Left lung (tissue), 10 donors: ENCODE results near the gene OMP. TPM values are rescaled to one million over a fixed set of nuclear protein-coding genes. Genes with fewer than 3 reads are reported as not detected.

Experiments used
- ATAC-seq: fragments of 200-7000 bp; cut with Tn5 transposase; one replicate; pipeline ENCODE4 v1.9.1; 2020; ENCODE audit warnings: moderate library complexity
- DNase-seq, 4 donors: peaks; one replicate each; pipeline ENCODE4 v3.0.0-alpha.2; 2013 to 2020
- H3K27ac ChIP-seq, 2 donors: fragments of 200-600 bp; sonication (generic) in 1 of 2; one replicate each; pipeline versions ENCODE4 v1.5.0 to v1.8.0; 2020 to 2021
- H3K27me3 ChIP-seq, 2 donors: fragments of 200-600 bp; sonication (generic) in 1 of 2; one replicate each; pipeline versions ENCODE4 v1.5.0 to v1.8.0; 2020 to 2021
- H3K36me3 ChIP-seq, 2 donors: fragments of 200-600 bp; sonication (generic) in 1 of 2; one replicate each; pipeline versions ENCODE4 v1.5.0 to v1.8.0; 2020 to 2021
- H3K4me1 ChIP-seq, 2 donors: fragments of 200-600 bp; one replicate each; pipeline ENCODE4 v1.8.0; 2021
- H3K4me3 ChIP-seq, 2 donors: fragments of 200-600 bp; sonication (generic) in 1 of 2; one replicate each; pipeline versions ENCODE4 v1.5.0 to v1.8.0; 2020 to 2021; ENCODE audit warnings: mild to moderate bottlenecking in 1 of 2
- H3K9me3 ChIP-seq, 2 donors: fragments of 200-600 bp; sonication (generic) in 1 of 2; one replicate each; pipeline versions ENCODE4 v1.5.0 to v1.8.0; 2020 to 2021
- CTCF ChIP-seq, 2 donors: fragments of 200-600 bp; sonication (generic) in 1 of 2; IDR thresholded peaks; one replicate each; pipeline versions ENCODE4 v1.5.0 to v1.8.0; 2021; ENCODE audit warnings: antibody characterized with exemption in 2 of 2
- intact Hi-C, 2 donors: fragments of 100-400 bp; cut with DNase I; formaldehyde crosslinking; loops; one replicate each; pipeline versions ENCODE4 v1.11.2 to v1.14.2; 2022
- polyA plus RNA-seq, 6 donors: library from polyadenylated mRNA; unstranded; fragments of 120-200 nt; gene quantifications; one replicate each; pipeline ENCODE4 v1.2.1, GENCODE V29; 2013; ENCODE audit not compliant: insufficient read length in 6 of 6
- total RNA-seq, 2 donors: library from RNA; stranded (reverse); fragmentation: NEBNext Ultra II Directional; extraction: Animal tissue kit (Norgen Biotek cat#: 25700); gene quantifications; one replicate each; pipeline ENCODE4 v1.2.1, GENCODE V29; 2021
- donor health status: DM: no; HTN: yes; CAD: no.
- donor health status: DM: no; HTN: no; CAD: no.

OMP gene
- total and polyA plus RNA-seq, 8 donors: 0.34 to 0.46 (median 0.40) TPM; not detected in 4

- Histone ChIP-seq H3K27me3 (peaks cover 7 to 32% of the 10 kb centered on the region in 2 donors), H3K9me3 (no peaks in the 10 kb centered on the region), H3K4me1 (peaks cover 0 to 7% of the 10 kb centered on the region in 2 donors), H3K36me3 (no peaks in the 10 kb centered on the region), H3K4me3 (no peak overlapping the region), H3K27ac (no peak overlapping the region)
- DNase-seq (peak in 1 of 4 donors; percentile 77), ATAC-seq (peak; percentile 95)
- intact Hi-C loops: no loop called here
- no peak for TF ChIP-seq CTCF (IDR thresholded peaks at IDR 0.05)
These were observed 38.4 kb downstream of the OMP start for GRCh38 chr11:77141034-77141433.

- TF ChIP-seq CTCF (IDR thresholded peaks at IDR 0.05): no peak
- Histone ChIP-seq H3K36me3 (no peaks in the 10 kb centered on the region), H3K4me3 (no peak overlapping the region), H3K27me3 (peaks cover 7 to 28% of the 10 kb centered on the region in 2 donors), H3K4me1 (peaks cover 0 to 7% of the 10 kb centered on the region in 2 donors), H3K9me3 (no peaks in the 10 kb centered on the region), H3K27ac (no peak overlapping the region)
- DNase-seq (no peak), ATAC-seq (no peak)
- intact Hi-C loops: no loop called here
These were observed 38.8 kb downstream of the OMP start for GRCh38 chr11:77141475-77141874.

- H3K27me3 ChIP-seq: peaks cover 7 to 27% of the 10 kb centered on the region in 2 donors
- H3K27ac ChIP-seq: no peak overlapping the region
- H3K9me3 ChIP-seq: no peaks in the 10 kb centered on the region
- H3K36me3 ChIP-seq: no peaks in the 10 kb centered on the region
- H3K4me1 ChIP-seq: peaks cover 0 to 7% of the 10 kb centered on the region in 2 donors
- peak in 1 of 4 donors; percentile 51 for DNase-seq
- no peak for TF ChIP-seq CTCF (IDR thresholded peaks at IDR 0.05)
- no peak overlapping the region for H3K4me3 ChIP-seq
- intact Hi-C loops: no loop called here
- ATAC-seq: no peak
These were observed 39.7 kb downstream of the OMP start for GRCh38 chr11:77142091-77142975.

GRCh38 chr11:77143405-77144020 is 40.9 kb downstream of the OMP start:
- no peak for TF ChIP-seq CTCF (IDR thresholded peaks at IDR 0.05)
- ATAC-seq (no peak), DNase-seq (peak in 1 of 4 donors; percentile 39)
- Histone ChIP-seq H3K9me3 (no peaks in the 10 kb centered on the region), H3K4me1 (peaks cover 0 to 7% of the 10 kb centered on the region in 2 donors), H3K27ac (no peak overlapping the region), H3K36me3 (no peaks in the 10 kb centered on the region), H3K27me3 (peaks cover 0 to 25% of the 10 kb centered on the region in 2 donors), H3K4me3 (no peak overlapping the region)
- intact Hi-C loops: no loop called here

- DNase-seq (peak in 1 of 4 donors; percentile 41), ATAC-seq (no peak)
- intact Hi-C loops: no loop called here
- no peaks in the 10 kb centered on the region for H3K36me3 ChIP-seq
- no peak overlapping the region for H3K4me3 ChIP-seq
- no peak for TF ChIP-seq CTCF (IDR thresholded peaks at IDR 0.05)
- no peaks in the 10 kb centered on the region for H3K9me3 ChIP-seq
- peaks cover 0 to 17% of the 10 kb centered on the region in 2 donors for H3K27me3 ChIP-seq
- H3K4me1 ChIP-seq: peaks cover 0 to 7% of the 10 kb centered on the region in 2 donors
- no peak overlapping the region for H3K27ac ChIP-seq
These were observed 41.7 kb downstream of the OMP start for GRCh38 chr11:77144196-77144856.
